ENCODE measurements around the gene NDUFB7. TPM values are rescaled to one million over a fixed set of nuclear protein-coding genes. Genes with fewer than 3 reads are reported as not detected.

Gene NDUFB7
- total RNA-seq, 1 experiment from 2014 or later, result 343 TPM

Other genes with a start within 250 kb of the NDUFB7 start
- 5.9 and 6.1 TPM in 2 replicates for gene ADGRE5, start 190.6 kb downstream of the NDUFB7 start, total RNA-seq (2014; rRNA removed; shearing (Covaris generic))
- gene DDX39A, start 152.7 kb downstream of the NDUFB7 start, total RNA-seq (2014; rRNA removed; shearing (Covaris generic)), result 94.6 and 131 TPM in 2 replicates
- 108 and 127 TPM in 2 replicates for gene PKN1, start 138.8 kb downstream of the NDUFB7 start, total RNA-seq (2014; rRNA removed; shearing (Covaris generic))
- gene PTGER1, start 96.7 kb downstream of the NDUFB7 start, total RNA-seq (2014; rRNA removed; shearing (Covaris generic)), result 0.22 and 0.35 TPM in 2 replicates
- 97.8 and 116 TPM in 2 replicates for gene GIPC1, start 75.9 kb downstream of the NDUFB7 start, total RNA-seq (2014; rRNA removed; shearing (Covaris generic))
- 44.6 and 46.9 TPM in 2 replicates for gene DNAJB1, start 53.7 kb downstream of the NDUFB7 start, total RNA-seq (2014; rRNA removed; shearing (Covaris generic))
- 88.2 and 99.4 TPM in 2 replicates for gene TECR, start 42.5 kb downstream of the NDUFB7 start, total RNA-seq (2014; rRNA removed; shearing (Covaris generic))
- not detected in 2 replicates for gene CLEC17A, start 11.0 kb upstream of the NDUFB7 start, total RNA-seq (2014; rRNA removed; shearing (Covaris generic))
- gene ADGRE3, start 102.8 kb upstream of the NDUFB7 start, total RNA-seq (2014; rRNA removed; shearing (Covaris generic)), result not detected in 2 replicates
- 6.8 and 17.4 TPM in 2 replicates for gene ZNF333, start 118.0 kb upstream of the NDUFB7 start, total RNA-seq (2014; rRNA removed; shearing (Covaris generic))
- not detected in 2 replicates for gene ADGRE2, start 206.5 kb upstream of the NDUFB7 start, total RNA-seq (2014; rRNA removed; shearing (Covaris generic))